ENCODE results near the gene ZBTB40.

The ZBTB40 gene

GRCh38 chr1:22498463-22498862 is 46.8 kb downstream of the ZBTB40 start:
- Histone ChIP-seq H3K36me3 (ENCODE audit: control insufficient read depth, insufficient read depth, low read length) (no peaks in the 10 kb centered on the region), H3K9ac (ENCODE audit: low read depth, low read length) (no peak overlapping the region), H3K4me3 (ENCODE audit: low read depth, low read length) (no peak overlapping the region), H3K4me1 (ENCODE audit: control insufficient read depth, insufficient read depth, low read length) (peaks cover 8% of the 10 kb centered on the region), H3K27me3 (ENCODE audit: control insufficient read depth, insufficient read depth, low read length) (peaks cover 7% of the 10 kb centered on the region), H3K9me3 (ENCODE audit: control insufficient read depth, insufficient read depth, low read length) (no peaks in the 10 kb centered on the region)

- Histone ChIP-seq H3K4me1 (ENCODE audit: control insufficient read depth, insufficient read depth, low read length) (peaks cover 8% of the 10 kb centered on the region), H3K4me3 (ENCODE audit: low read depth, low read length) (no peak overlapping the region), H3K9me3 (ENCODE audit: control insufficient read depth, insufficient read depth, low read length) (no peaks in the 10 kb centered on the region), H3K27me3 (ENCODE audit: control insufficient read depth, insufficient read depth, low read length) (peaks cover 7% of the 10 kb centered on the region), H3K36me3 (ENCODE audit: control insufficient read depth, insufficient read depth, low read length) (no peaks in the 10 kb centered on the region), H3K9ac (ENCODE audit: low read depth, low read length) (no peak overlapping the region)
Observed at GRCh38 chr1:22500058-22500457, 48.4 kb downstream of the ZBTB40 start.

- H3K4me3 ChIP-seq (ENCODE audit: low read depth, low read length): no peak overlapping the region
- H3K9me3 ChIP-seq (ENCODE audit: control insufficient read depth, insufficient read depth, low read length): no peaks in the 10 kb centered on the region
- no peaks in the 10 kb centered on the region for H3K36me3 ChIP-seq (ENCODE audit: control insufficient read depth, insufficient read depth, low read length)
- no peak overlapping the region for H3K9ac ChIP-seq (ENCODE audit: low read depth, low read length)
- H3K27me3 ChIP-seq (ENCODE audit: control insufficient read depth, insufficient read depth, low read length): peaks cover 7% of the 10 kb centered on the region
- peaks cover 8% of the 10 kb centered on the region for H3K4me1 ChIP-seq (ENCODE audit: control insufficient read depth, insufficient read depth, low read length)
Observed at GRCh38 chr1:22500471-22500870, 48.8 kb downstream of the ZBTB40 start.

GRCh38 chr1:22502202-22502601 is 50.6 kb downstream of the ZBTB40 start:
- no peak overlapping the region for H3K4me3 ChIP-seq (ENCODE audit: low read depth, low read length)
- peaks cover 8% of the 10 kb centered on the region for H3K4me1 ChIP-seq (ENCODE audit: control insufficient read depth, insufficient read depth, low read length)
- H3K27me3 ChIP-seq (ENCODE audit: control insufficient read depth, insufficient read depth, low read length): peaks cover 7% of the 10 kb centered on the region
- no peak overlapping the region for H3K9ac ChIP-seq (ENCODE audit: low read depth, low read length)
- H3K36me3 ChIP-seq (ENCODE audit: control insufficient read depth, insufficient read depth, low read length): no peaks in the 10 kb centered on the region
- H3K9me3 ChIP-seq (ENCODE audit: control insufficient read depth, insufficient read depth, low read length): no peaks in the 10 kb centered on the region

- no peaks in the 10 kb centered on the region for H3K36me3 ChIP-seq (ENCODE audit: control insufficient read depth, insufficient read depth, low read length)
Observed at GRCh38 chr1:22503721-22504410, 52.2 kb downstream of the ZBTB40 start.

GRCh38 chr1:22506130-22506692 is 54.6 kb downstream of the ZBTB40 start:
- no peaks in the 10 kb centered on the region for H3K4me1 ChIP-seq (ENCODE audit: control insufficient read depth, insufficient read depth, low read length)
- H3K36me3 ChIP-seq (ENCODE audit: control insufficient read depth, insufficient read depth, low read length): no peaks in the 10 kb centered on the region
- H3K9ac ChIP-seq (ENCODE audit: low read depth, low read length): no peak overlapping the region

More at GRCh38 chr1:22503721-22504410, 52.2 kb downstream of the ZBTB40 start:
- H3K9me3 ChIP-seq (ENCODE audit: control insufficient read depth, insufficient read depth, low read length): no peaks in the 10 kb centered on the region
- H3K4me3 ChIP-seq (ENCODE audit: low read depth, low read length): no peak overlapping the region
- no peak overlapping the region for H3K9ac ChIP-seq (ENCODE audit: low read depth, low read length)
- peaks cover 7% of the 10 kb centered on the region for H3K4me1 ChIP-seq (ENCODE audit: control insufficient read depth, insufficient read depth, low read length)
- H3K27me3 ChIP-seq (ENCODE audit: control insufficient read depth, insufficient read depth, low read length): peaks cover 4% of the 10 kb centered on the region

GRCh38 chr1:22507587-22507986 is 55.9 kb downstream of the ZBTB40 start:
- Histone ChIP-seq H3K4me1 (ENCODE audit: control insufficient read depth, insufficient read depth, low read length) (no peaks in the 10 kb centered on the region), H3K36me3 (ENCODE audit: control insufficient read depth, insufficient read depth, low read length) (no peaks in the 10 kb centered on the region), H3K9me3 (ENCODE audit: control insufficient read depth, insufficient read depth, low read length) (no peaks in the 10 kb centered on the region), H3K27me3 (ENCODE audit: control insufficient read depth, insufficient read depth, low read length) (no peaks in the 10 kb centered on the region), H3K9ac (ENCODE audit: low read depth, low read length) (no peak overlapping the region), H3K4me3 (ENCODE audit: low read depth, low read length) (no peak overlapping the region)

More at GRCh38 chr1:22506130-22506692, 54.6 kb downstream of the ZBTB40 start:
- Histone ChIP-seq H3K4me3 (ENCODE audit: low read depth, low read length) (no peak overlapping the region), H3K27me3 (ENCODE audit: control insufficient read depth, insufficient read depth, low read length) (no peaks in the 10 kb centered on the region), H3K9me3 (ENCODE audit: control insufficient read depth, insufficient read depth, low read length) (no peaks in the 10 kb centered on the region)

- H3K36me3 ChIP-seq (ENCODE audit: control insufficient read depth, insufficient read depth, low read length): no peaks in the 10 kb centered on the region
Observed at GRCh38 chr1:22508329-22508728, 56.7 kb downstream of the ZBTB40 start.

GRCh38 chr1:22508991-22509390 is 57.3 kb downstream of the ZBTB40 start:
- Histone ChIP-seq H3K9me3 (ENCODE audit: control insufficient read depth, insufficient read depth, low read length) (no peaks in the 10 kb centered on the region), H3K36me3 (ENCODE audit: control insufficient read depth, insufficient read depth, low read length) (no peaks in the 10 kb centered on the region), H3K4me3 (ENCODE audit: low read depth, low read length) (no peak overlapping the region), H3K4me1 (ENCODE audit: control insufficient read depth, insufficient read depth, low read length) (no peaks in the 10 kb centered on the region), H3K27me3 (ENCODE audit: control insufficient read depth, insufficient read depth, low read length) (no peaks in the 10 kb centered on the region), H3K9ac (ENCODE audit: low read depth, low read length) (no peak overlapping the region)

More at GRCh38 chr1:22508329-22508728, 56.7 kb downstream of the ZBTB40 start:
- Histone ChIP-seq H3K27me3 (ENCODE audit: control insufficient read depth, insufficient read depth, low read length) (no peaks in the 10 kb centered on the region), H3K9me3 (ENCODE audit: control insufficient read depth, insufficient read depth, low read length) (no peaks in the 10 kb centered on the region), H3K9ac (ENCODE audit: low read depth, low read length) (no peak overlapping the region), H3K4me3 (ENCODE audit: low read depth, low read length) (no peak overlapping the region), H3K4me1 (ENCODE audit: control insufficient read depth, insufficient read depth, low read length) (no peaks in the 10 kb centered on the region)

- no peaks in the 10 kb centered on the region for H3K36me3 ChIP-seq (ENCODE audit: control insufficient read depth, insufficient read depth, low read length)
- H3K4me3 ChIP-seq (ENCODE audit: low read depth, low read length): no peak overlapping the region
- no peak overlapping the region for H3K9ac ChIP-seq (ENCODE audit: low read depth, low read length)
- H3K9me3 ChIP-seq (ENCODE audit: control insufficient read depth, insufficient read depth, low read length): no peaks in the 10 kb centered on the region
- H3K27me3 ChIP-seq (ENCODE audit: control insufficient read depth, insufficient read depth, low read length): no peaks in the 10 kb centered on the region
- H3K4me1 ChIP-seq (ENCODE audit: control insufficient read depth, insufficient read depth, low read length): no peaks in the 10 kb centered on the region
Observed at GRCh38 chr1:22509815-22510214, 58.2 kb downstream of the ZBTB40 start.

GRCh38 chr1:22512873-22513272 is 61.2 kb downstream of the ZBTB40 start:
- no peaks in the 10 kb centered on the region for H3K9me3 ChIP-seq (ENCODE audit: control insufficient read depth, insufficient read depth, low read length)
- no peak overlapping the region for H3K9ac ChIP-seq (ENCODE audit: low read depth, low read length)
- H3K4me3 ChIP-seq (ENCODE audit: low read depth, low read length): no peak overlapping the region
- H3K27me3 ChIP-seq (ENCODE audit: control insufficient read depth, insufficient read depth, low read length): no peaks in the 10 kb centered on the region
- H3K36me3 ChIP-seq (ENCODE audit: control insufficient read depth, insufficient read depth, low read length): no peaks in the 10 kb centered on the region
- no peaks in the 10 kb centered on the region for H3K4me1 ChIP-seq (ENCODE audit: control insufficient read depth, insufficient read depth, low read length)

- Histone ChIP-seq H3K27me3 (ENCODE audit: control insufficient read depth, insufficient read depth, low read length) (no peaks in the 10 kb centered on the region), H3K36me3 (ENCODE audit: control insufficient read depth, insufficient read depth, low read length) (peaks cover 11% of the 10 kb centered on the region), H3K4me3 (ENCODE audit: low read depth, low read length) (no peak overlapping the region), H3K4me1 (ENCODE audit: control insufficient read depth, insufficient read depth, low read length) (no peaks in the 10 kb centered on the region), H3K9ac (ENCODE audit: low read depth, low read length) (no peak overlapping the region), H3K9me3 (ENCODE audit: control insufficient read depth, insufficient read depth, low read length) (no peaks in the 10 kb centered on the region)
Observed at GRCh38 chr1:22516906-22517571, 65.4 kb downstream of the ZBTB40 start.
